Neural crest cell (in vitro differentiated cells): Measurements from ENCODE around the gene RAMP1. TPM values are rescaled to one million over a fixed set of nuclear protein-coding genes. Genes with fewer than 3 reads are reported as not detected.

Experiments used
- DNase-seq: peaks from one replicate; pipeline ENCODE4 v3.0.0; 2021; ENCODE audit warnings: low read depth, mixed read lengths, low spot score
- H3K27ac Mint-ChIP-seq: one replicate; pipeline ENCODE4 v1.8.0; 2021; ENCODE audit warnings: mild to moderate bottlenecking, mixed read lengths; ENCODE audit not compliant: unreplicated experiment
- H3K27me3 Mint-ChIP-seq: 2 replicates; pipeline ENCODE4 v1.8.0; 2021; ENCODE audit warnings: low read depth, mild to moderate bottlenecking, mixed read lengths
- H3K36me3 Mint-ChIP-seq: 2 replicates; pipeline ENCODE4 v1.8.0; 2021; ENCODE audit warnings: low read depth, mild to moderate bottlenecking, mixed read lengths
- H3K4me1 Mint-ChIP-seq: 2 replicates; pipeline ENCODE4 v1.8.0; 2021; ENCODE audit warnings: mixed read lengths
- H3K4me3 Mint-ChIP-seq: one replicate; pipeline ENCODE4 v1.8.0; 2021; ENCODE audit warnings: mild to moderate bottlenecking, mixed read lengths
- H3K9me3 Mint-ChIP-seq: 2 replicates; pipeline ENCODE4 v1.8.0; 2021; ENCODE audit warnings: mixed read lengths
- CTCF ChIP-seq: fragments of 200-600 bp; sonication (generic); conservative IDR thresholded peaks from 2 replicates; pipeline ENCODE4 v1.5.0; 2021; ENCODE audit warnings: antibody characterized with exemption, mild to moderate bottlenecking
- total RNA-seq: library from RNA; stranded (reverse); gene quantifications from 2 replicates; pipeline ENCODE4 v1.2.1, GENCODE V29; 2021

RAMP1 gene
- total RNA-seq, 1 donor from 2014 or later = 0.58 TPM

GRCh38 chr2:237924164-237924534, 64.7 kb downstream of the RAMP1 start:
- Mint-ChIP-seq H3K9me3 (peaks cover 2% of the 10 kb centered on the region), H3K4me3 (no peak overlapping the region), H3K4me1 (peaks cover 7% of the 10 kb centered on the region), H3K27ac (no peak overlapping the region), H3K27me3 (peaks cover 2% of the 10 kb centered on the region), H3K36me3 (no peaks in the 10 kb centered on the region)
- no peak for TF ChIP-seq CTCF
- no peak for DNase-seq

- Mint-ChIP-seq H3K27ac (no peak overlapping the region), H3K4me3 (no peak overlapping the region), H3K9me3 (peaks cover 7% of the 10 kb centered on the region), H3K36me3 (no peaks in the 10 kb centered on the region), H3K4me1 (peaks cover 4% of the 10 kb centered on the region), H3K27me3 (peaks cover 2% of the 10 kb centered on the region)
- DNase-seq = no peak
- no peak for TF ChIP-seq CTCF
Observed at GRCh38 chr2:237927135-237927534, 67.7 kb downstream of the RAMP1 start.

- no peak for TF ChIP-seq CTCF
- peaks cover 2% of the 10 kb centered on the region for H3K27me3 Mint-ChIP-seq
- no peak for DNase-seq
- no peaks in the 10 kb centered on the region for H3K36me3 Mint-ChIP-seq
- no peak overlapping the region for H3K27ac Mint-ChIP-seq
- peaks cover 4% of the 10 kb centered on the region for H3K4me1 Mint-ChIP-seq
- no peak overlapping the region for H3K4me3 Mint-ChIP-seq
- peaks cover 7% of the 10 kb centered on the region for H3K9me3 Mint-ChIP-seq
Observed at GRCh38 chr2:237927986-237928385, 68.6 kb downstream of the RAMP1 start.

GRCh38 chr2:237929979-237930378, 70.6 kb downstream of the RAMP1 start:
- Mint-ChIP-seq H3K27me3 (peaks cover 5% of the 10 kb centered on the region), H3K9me3 (peaks cover 7% of the 10 kb centered on the region), H3K27ac (no peak overlapping the region), H3K36me3 (no peaks in the 10 kb centered on the region), H3K4me1 (no peaks in the 10 kb centered on the region), H3K4me3 (no peak overlapping the region)
- no peak for TF ChIP-seq CTCF
- no peak for DNase-seq

- H3K27ac Mint-ChIP-seq = no peak overlapping the region
- no peak for DNase-seq
Observed at GRCh38 chr2:237931205-237931721, 71.8 kb downstream of the RAMP1 start.

More at GRCh38 chr2:237931205-237931721, 71.8 kb downstream of the RAMP1 start:
- H3K4me3 Mint-ChIP-seq = no peak overlapping the region
- no peaks in the 10 kb centered on the region for H3K36me3 Mint-ChIP-seq
- peaks cover 7% of the 10 kb centered on the region for H3K9me3 Mint-ChIP-seq
- H3K27me3 Mint-ChIP-seq = peaks cover 5% of the 10 kb centered on the region
- H3K4me1 Mint-ChIP-seq = no peaks in the 10 kb centered on the region
- TF ChIP-seq CTCF = no peak
